Measurements from ENCODE around the gene MTX2. TPM values are rescaled to one million over a fixed set of nuclear protein-coding genes. Genes with fewer than 3 reads are reported as not detected.

The MTX2 gene
- 12.8 and 14.6 TPM in 2 replicates for total RNA-seq

- intact Hi-C loops (cut with micrococcal nuclease), result loop anchor here (1.0 to 10.0 kb wide), 10 partner anchors 23 to 1872 kb away; partner anchors contain the start of genes ATF2, LNPK and SCRN3
These were observed at the start of gene MTX2 for GRCh38 chr2:176269319-176270099. MTX2 (plus strand) TSS chr2:176269442; CDS start chr2:176269630, 188 bp downstream.

- intact Hi-C loops (cut with micrococcal nuclease), result no loop called here
These were observed 41.4 kb upstream of the MTX2 start for GRCh38 chr2:176227874-176228273.

GRCh38 chr2:176234156-176234555 lies 35.1 kb upstream of the MTX2 start:
- intact Hi-C loops (cut with micrococcal nuclease), result no loop called here

- intact Hi-C loops (cut with micrococcal nuclease), result no loop called here
These were observed 34.3 kb upstream of the MTX2 start for GRCh38 chr2:176234940-176235339.

- intact Hi-C loops (cut with micrococcal nuclease), result no loop called here
These were observed 31.8 kb upstream of the MTX2 start for GRCh38 chr2:176237456-176237855.

- intact Hi-C loops (cut with micrococcal nuclease), result no loop called here
These were observed 30.2 kb upstream of the MTX2 start for GRCh38 chr2:176239031-176239430.

- intact Hi-C loops (cut with micrococcal nuclease), result no loop called here
These were observed 28.9 kb upstream of the MTX2 start for GRCh38 chr2:176240301-176240700.

GRCh38 chr2:176242276-176242675 lies 27.0 kb upstream of the MTX2 start:
- intact Hi-C loops (cut with micrococcal nuclease), result no loop called here

GRCh38 chr2:176246331-176246730 lies 22.9 kb upstream of the MTX2 start:
- intact Hi-C loops (cut with micrococcal nuclease), result no loop called here

GRCh38 chr2:176247859-176248258 lies 21.4 kb upstream of the MTX2 start:
- intact Hi-C loops (cut with micrococcal nuclease), result no loop called here

GRCh38 chr2:176251928-176252327 lies 17.3 kb upstream of the MTX2 start:
- intact Hi-C loops (cut with micrococcal nuclease), result no loop called here

- intact Hi-C loops (cut with micrococcal nuclease), result loop anchor here (10.0 kb wide), 1 partner anchor 1294 kb away; a partner anchor contains a TSS
These were observed 8.6 kb upstream of the MTX2 start for GRCh38 chr2:176260689-176261088.

GRCh38 chr2:176261136-176261535 lies 8.1 kb upstream of the MTX2 start:
- intact Hi-C loops (cut with micrococcal nuclease), result loop anchor here (10.0 kb wide), 1 partner anchor 1294 kb away; a partner anchor contains a TSS

GRCh38 chr2:176268976-176269318 lies 295 bp upstream of the MTX2 start:
- intact Hi-C loops (cut with micrococcal nuclease), result loop anchor here (1.0 to 10.0 kb wide), 7 partner anchors 186 to 1872 kb away; partner anchors contain the start of genes LNPK and SCRN3

GRCh38 chr2:176270100-176270750 lies 983 bp downstream of the MTX2 start:
- intact Hi-C loops (cut with micrococcal nuclease), result loop anchor here (2.0 to 10.0 kb wide), 3 partner anchors 23 to 1105 kb away; partner anchors contain the start of gene ATF2

GRCh38 chr2:176272870-176273459 lies 3.7 kb downstream of the MTX2 start:
- intact Hi-C loops (cut with micrococcal nuclease), result loop anchor here (5.0 to 10.0 kb wide), 2 partner anchors 279 to 1108 kb away; partner anchors contain the start of gene ATF2

- intact Hi-C loops (cut with micrococcal nuclease), result loop anchor here (10.0 kb wide), 1 partner anchor 1114 kb away; the partner anchor contains the start of gene ATF2
These were observed 9.7 kb downstream of the MTX2 start for GRCh38 chr2:176278927-176279326.

GRCh38 chr2:176280156-176280555 lies 10.9 kb downstream of the MTX2 start:
- intact Hi-C loops (cut with micrococcal nuclease), result no loop called here

GRCh38 chr2:176280867-176281658 lies 11.8 kb downstream of the MTX2 start:
- intact Hi-C loops (cut with micrococcal nuclease), result no loop called here

- intact Hi-C loops (cut with micrococcal nuclease), result no loop called here
These were observed 14.2 kb downstream of the MTX2 start for GRCh38 chr2:176283291-176284068.
